Measurements from ENCODE around the gene RETN. TPM values are rescaled to one million over a fixed set of nuclear protein-coding genes. Genes with fewer than 3 reads are reported as not detected.

RETN gene
- total and polyA plus RNA-seq, 2 of the 8 experiments (the other 6 are each of a cell fraction or from before 2014, with no cell fraction given) = not detected

DNA sequence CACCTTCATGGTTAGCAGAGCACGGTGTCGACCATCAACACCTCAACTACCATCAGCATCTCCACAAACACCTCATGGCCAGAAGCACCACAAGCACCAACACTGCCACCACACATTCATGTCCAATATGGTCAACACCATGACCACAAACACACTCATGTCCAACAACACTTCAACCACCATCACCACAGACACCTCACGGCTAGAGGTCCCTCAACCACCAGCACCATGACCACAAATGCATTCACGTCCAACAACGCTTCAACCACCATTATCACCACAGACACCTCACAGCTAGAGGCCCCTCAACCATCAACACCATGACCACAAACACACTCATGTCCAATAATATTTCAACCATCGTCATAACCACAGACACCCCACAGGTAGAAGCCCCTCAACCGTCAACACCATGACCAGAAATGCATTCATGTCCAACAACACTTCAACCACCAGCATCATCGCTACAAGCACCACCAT, 22.0 kb downstream of the RETN start:
- Histone ChIP-seq H4K91ac (replicated peaks; ENCODE audit: insufficient read length, low read length) (no peak overlapping the region), H3K4ac (replicated peaks; ENCODE audit: insufficient read length, low read depth, low read length) (peak overlapping the region; percentile 38), H4K8ac (ENCODE audit: extremely low read depth, insufficient read depth, low read length) (no peak overlapping the region; the same call in 1 of the 2 replicates), H3K18ac (ENCODE audit: extremely low read depth, low read length) (no peak overlapping the region), H2AFZ (ENCODE audit: low read length) (no peak overlapping the region), H3K36me3 (ENCODE audit: control insufficient read depth in 2 of 4, insufficient read depth in 4 of 4, low read length in 3 of 4) (no peaks in the 10 kb centered on the region), H2BK20ac (ENCODE audit: low read length) (no peak overlapping the region), H3K9me3 (ENCODE audit: insufficient read depth in 2 of 2, low read depth in 1 of 2, low read length in 1 of 2) (no peaks in the 10 kb centered on the region), H3K79me2 (ENCODE audit: control insufficient read depth in 1 of 2, insufficient read depth in 2 of 2, low read length in 2 of 2) (no peaks in the 10 kb centered on the region), H3K4me1 (replicated peaks in 1 of 4; ENCODE audit: control insufficient read depth in 3 of 4, insufficient read depth in 4 of 4, low read length in 3 of 4) (no peaks in the 10 kb centered on the region; a peak in 1 of 7 replicates), H3K27me3 (replicated peaks in 1 of 4; ENCODE audit: control insufficient read depth in 3 of 4, extremely low read depth in 1 of 4, insufficient read depth in 3 of 4, low read length in 3 of 4) (no peaks in the 10 kb centered on the region; a peak in 2 of 7 replicates), H3K23ac (ENCODE audit: insufficient read length) (no peak overlapping the region), H3K4me2 (ENCODE audit: insufficient read depth in 1 of 2, low read depth in 2 of 2, low read length in 2 of 2) (no peak overlapping the region), H3K9ac (replicated peaks in 1 of 4; ENCODE audit: extremely low read depth in 1 of 4, low read depth in 3 of 4, low read length in 3 of 4) (no peak overlapping the region), H3K14ac (ENCODE audit: insufficient read length) (no peak overlapping the region), H2BK5ac (ENCODE audit: low read depth, low read length) (no peak overlapping the region), H3K27ac (ENCODE audit: low read depth, low read length) (no peak overlapping the region), H2BK120ac (replicated peaks; ENCODE audit: low read depth, low read length) (no peak overlapping the region), H4K20me1 (replicated peaks in 1 of 2; ENCODE audit: control insufficient read depth in 1 of 2, insufficient read depth in 2 of 2, low read length in 2 of 2) (peaks cover 0 to 3% of the 10 kb centered on the region in 2 experiments), H2BK15ac (ENCODE audit: low read length) (0 out of 2 replicates have a peak overlapping the region, but pooled peaks have one; percentile 29), H4K5ac (ENCODE audit: insufficient read length, low read depth, low read length) (no peak overlapping the region), H2AK5ac (ENCODE audit: low read depth, low read length) (no peak overlapping the region), H2BK12ac (ENCODE audit: low read depth, low read length) (no peak overlapping the region), H3K56ac (replicated peaks; ENCODE audit: insufficient read length, low read depth, low read length) (no peak overlapping the region), H3K4me3 (ENCODE audit: extremely low read depth in 1 of 4, insufficient read depth in 2 of 4, low read depth in 3 of 4, low read length in 4 of 4) (no peak overlapping the region), H3K23me2 (ENCODE audit: low read depth, low read length) (peaks cover 14% of the 10 kb centered on the region), H3K79me1 (ENCODE audit: low read depth, low read length) (no peaks in the 10 kb centered on the region)
- WGBS, 2 experiments (ENCODE audit: extremely low coverage in 1 of 2, insufficient coverage in 1 of 2, insufficient read length in 1 of 2, insufficient replicate concordance in 2 of 2, low coverage in 1 of 2, low lambda C conversion rate in 2 of 2, missing lambda C conversion rate in 1 of 2) = 86% methylated on average over 8 of the region's 8 CpGs; no CpG with 5 or more reads in 1 of the 2 experiments
- DNase-seq (ENCODE audit: low read depth in 1 of 2, low spot score in 2 of 2) = no peak
- ChIA-PET POLR2A (ENCODE audit: partially characterized antibody) (no interaction called here), CTCF (ENCODE audit: partially characterized antibody) (interaction anchor here (1.0 to 1.3 kb wide), 2 partner anchors 34 to 170 kb away, joined by 3 read pairs; no protein-coding TSS in a partner anchor)
- FAIRE-seq = no peak
- TF ChIP-seq CHD1 (IDR thresholded peaks at IDR 0.05; ENCODE audit: low read depth, low read length) (no peak), EZH2 (IDR thresholded peaks at IDR 0.05; ENCODE audit: low read depth, low read length, severe bottlenecking) (no peak), POLR2A (IDR thresholded peaks at IDR 0.05; ENCODE audit: control extremely low read depth in 1 of 2, low read depth in 2 of 2, low read length in 2 of 2) (no peak), TAF1 (IDR thresholded peaks at IDR 0.05; ENCODE audit: low read depth, low read length) (no peak), SP1 (IDR thresholded peaks at IDR 0.05; ENCODE audit: low read depth, low read length) (no peak), RXRA (IDR thresholded peaks at IDR 0.05; ENCODE audit: insufficient read depth, low read depth, low read length) (no peak), YY1 (IDR thresholded peaks at IDR 0.05; ENCODE audit: low read depth, low read length) (no peak), RAD21 (IDR thresholded peaks at IDR 0.05 in 1 of 2, conservative IDR thresholded peaks at IDR 0.05 in 1 of 2; ENCODE audit: low read depth in 2 of 2, low read length in 2 of 2) (no peak), GTF2F1 (IDR thresholded peaks at IDR 0.05; ENCODE audit: borderline replicate concordance, low read depth, low read length) (no peak), SAP30 (IDR thresholded peaks at IDR 0.05; ENCODE audit: insufficient read depth, insufficient replicate concordance, low read length) (no peak), RNF2 (IDR thresholded peaks at IDR 0.05; ENCODE audit: borderline replicate concordance, low read depth, low read length, missing control alignments, poor library complexity, severe bottlenecking) (no peak), PHF8 (conservative IDR thresholded peaks at IDR 0.05; ENCODE audit: low read depth, low read length) (no peak)
- TF ChIP-seq, protein P1, sequence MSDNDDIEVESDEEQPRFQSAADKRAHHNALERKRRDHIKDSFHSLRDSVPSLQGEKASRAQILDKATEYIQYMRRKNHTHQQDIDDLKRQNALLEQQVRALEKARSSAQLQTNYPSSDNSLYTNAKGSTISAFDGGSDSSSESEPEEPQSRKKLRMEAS (IDR thresholded peaks at IDR 0.05) = no peak

Measured in H1 (cell line).